Suprapubic skin (tissue), 4 donors: Measurements from ENCODE around the gene NDUFC2. TPM values are rescaled to one million over a fixed set of nuclear protein-coding genes. Genes with fewer than 3 reads are reported as not detected.
"Not testable (repeated sequence)": the region's sequence is repeated elsewhere in the genome, so short reads cannot be mapped to it uniquely, and the experiment has no call there.

Source experiments
- DNase-seq, 2 donors: peaks; one replicate each; pipeline ENCODE4 v3.0.0-alpha.2; 2019; ENCODE audit warnings: low spot score in 2 of 2
- H3K27ac ChIP-seq: fragments of 200-600 bp; sonication (generic); one replicate; pipeline ENCODE4 v1.5.1; 2019
- H3K27me3 ChIP-seq: fragments of 200-600 bp; sonication (generic); one replicate; pipeline ENCODE4 v1.5.1; 2019
- H3K36me3 ChIP-seq: fragments of 200-600 bp; sonication (generic); one replicate; pipeline ENCODE4 v1.5.1; 2019
- H3K4me1 ChIP-seq: fragments of 200-600 bp; sonication (generic); one replicate; pipeline ENCODE4 v1.5.1; 2019
- H3K4me3 ChIP-seq: fragments of 200-600 bp; sonication (generic); one replicate; pipeline ENCODE4 v1.5.1; 2019; ENCODE audit warnings: mild to moderate bottlenecking
- H3K9me3 ChIP-seq: fragments of 200-600 bp; sonication (generic); one replicate; pipeline ENCODE4 v1.5.1; 2019
- EP300 ChIP-seq: sonication (generic); formaldehyde crosslinking; IDR thresholded peaks from one replicate; pipeline ENCODE4 v1.6.1; 2017; ENCODE audit warnings: antibody characterized with exemption
- POLR2A ChIP-seq, 2 donors: fragments of 450-650 bp; IDR thresholded peaks; one replicate each; pipeline ENCODE4 v1.6.1; 2017; ENCODE audit warnings: antibody characterized with exemption in 2 of 2, mild to moderate bottlenecking in 2 of 2, moderate library complexity in 2 of 2
- POLR2AphosphoS5 ChIP-seq, 3 donors: sonication (generic); formaldehyde crosslinking; IDR thresholded peaks; one replicate each; pipeline ENCODE4 v1.6.1; 2017; ENCODE audit warnings: antibody characterized with exemption in 3 of 3
- WGBS: methylation state at CpG from one replicate; pipeline ENCODE4 v1.1.5; 2018; 5-methylcytosine and 5-hydroxymethylcytosine counted together
- total RNA-seq, 4 donors: library from RNA; depleted of rRNA; stranded (reverse); fragments of >200 nt; gene quantifications; one replicate each; pipeline ENCODE4 v1.1.0, GENCODE V29; 2016
- TF ChIP-seq, protein P1 (sequence below), 2 donors: fragments of 200-600 bp in 1 of 2; fragments of 450-650 bp in 1 of 2; sonication (generic) in 1 of 2; IDR thresholded peaks; one replicate each; pipeline ENCODE4 v1.5.1; 2016 to 2019; ENCODE audit warnings: antibody characterized with exemption in 2 of 2, mild to moderate bottlenecking in 1 of 2, moderate library complexity in 1 of 2

The NDUFC2 gene
- total RNA-seq, 4 donors from 2014 or later, result 100 to 161 (median 115) TPM

DNA sequence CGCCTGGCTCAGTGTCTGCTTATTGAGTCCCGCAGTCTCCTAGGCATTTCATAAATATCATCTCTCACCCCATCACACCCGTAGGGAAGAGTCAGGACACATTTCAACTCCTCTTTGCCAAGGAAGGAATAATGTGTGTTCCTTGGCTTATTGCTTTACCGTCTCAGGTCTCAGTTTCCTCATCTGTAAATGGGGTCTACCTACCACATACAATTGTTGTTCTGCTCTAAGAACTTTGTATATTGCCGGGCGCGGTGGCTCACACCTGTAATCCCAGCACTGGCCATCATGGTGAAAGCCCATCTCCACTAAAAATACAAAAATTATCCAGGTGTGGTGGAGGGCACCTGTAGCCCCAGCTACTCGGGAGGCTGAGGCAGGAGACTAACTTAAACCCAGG lies 19.1 kb downstream of the NDUFC2 start:
- H3K27ac ChIP-seq, result no peak overlapping the region
- H3K4me3 ChIP-seq, result no peak overlapping the region
- H3K36me3 ChIP-seq, result no peaks in the 10 kb centered on the region
- no peak for DNase-seq
- no peaks in the 10 kb centered on the region for H3K27me3 ChIP-seq
- H3K9me3 ChIP-seq, result no peaks in the 10 kb centered on the region
- no peak for TF ChIP-seq POLR2A (IDR thresholded peaks at IDR 0.05)
- TF ChIP-seq, protein P1, sequence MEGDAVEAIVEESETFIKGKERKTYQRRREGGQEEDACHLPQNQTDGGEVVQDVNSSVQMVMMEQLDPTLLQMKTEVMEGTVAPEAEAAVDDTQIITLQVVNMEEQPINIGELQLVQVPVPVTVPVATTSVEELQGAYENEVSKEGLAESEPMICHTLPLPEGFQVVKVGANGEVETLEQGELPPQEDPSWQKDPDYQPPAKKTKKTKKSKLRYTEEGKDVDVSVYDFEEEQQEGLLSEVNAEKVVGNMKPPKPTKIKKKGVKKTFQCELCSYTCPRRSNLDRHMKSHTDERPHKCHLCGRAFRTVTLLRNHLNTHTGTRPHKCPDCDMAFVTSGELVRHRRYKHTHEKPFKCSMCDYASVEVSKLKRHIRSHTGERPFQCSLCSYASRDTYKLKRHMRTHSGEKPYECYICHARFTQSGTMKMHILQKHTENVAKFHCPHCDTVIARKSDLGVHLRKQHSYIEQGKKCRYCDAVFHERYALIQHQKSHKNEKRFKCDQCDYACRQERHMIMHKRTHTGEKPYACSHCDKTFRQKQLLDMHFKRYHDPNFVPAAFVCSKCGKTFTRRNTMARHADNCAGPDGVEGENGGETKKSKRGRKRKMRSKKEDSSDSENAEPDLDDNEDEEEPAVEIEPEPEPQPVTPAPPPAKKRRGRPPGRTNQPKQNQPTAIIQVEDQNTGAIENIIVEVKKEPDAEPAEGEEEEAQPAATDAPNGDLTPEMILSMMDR (IDR thresholded peaks at IDR 0.05), result no peak
- TF ChIP-seq POLR2AphosphoS5 (IDR thresholded peaks at IDR 0.05), result no peak
- TF ChIP-seq EP300, result no peak
- 95% methylated on average over 8 of the region's 8 CpGs for WGBS
- H3K4me1 ChIP-seq, result peaks cover 5% of the 10 kb centered on the region

DNA sequence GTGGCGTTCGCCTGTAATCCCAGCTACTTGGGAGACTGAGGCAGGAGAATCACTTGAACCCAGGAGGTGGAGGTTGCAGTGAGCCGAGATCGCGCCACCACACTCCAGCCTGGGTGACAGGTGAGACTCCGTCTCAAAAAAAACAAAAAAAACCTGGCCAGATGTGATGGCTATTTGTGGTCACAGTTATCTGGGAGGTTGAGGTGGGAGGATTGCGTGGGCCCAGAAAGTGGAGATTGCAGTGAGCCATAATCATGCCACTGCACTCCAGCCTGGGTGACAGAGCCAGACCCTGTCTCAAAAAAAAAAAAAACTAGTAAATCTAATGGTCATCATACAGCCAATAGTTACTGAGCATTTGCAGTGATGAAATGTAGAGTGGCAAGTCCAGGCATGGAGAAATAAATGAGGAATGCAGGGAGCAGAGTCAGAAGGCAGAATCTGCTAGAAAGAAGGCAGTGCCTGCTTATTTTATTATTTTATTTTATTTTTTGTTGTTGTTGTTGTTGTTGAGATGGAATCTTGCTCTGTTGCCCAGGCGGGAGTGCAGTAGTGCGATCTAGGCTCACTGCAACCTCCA lies 19.8 kb downstream of the NDUFC2 start:
- not testable (repeated sequence) for DNase-seq, H3K4me1 ChIP-seq, H3K27ac ChIP-seq, H3K36me3 ChIP-seq, H3K9me3 ChIP-seq, H3K4me3 ChIP-seq, H3K27me3 ChIP-seq
- WGBS, result 97% methylated on average over 9 of the region's 9 CpGs

DNA sequence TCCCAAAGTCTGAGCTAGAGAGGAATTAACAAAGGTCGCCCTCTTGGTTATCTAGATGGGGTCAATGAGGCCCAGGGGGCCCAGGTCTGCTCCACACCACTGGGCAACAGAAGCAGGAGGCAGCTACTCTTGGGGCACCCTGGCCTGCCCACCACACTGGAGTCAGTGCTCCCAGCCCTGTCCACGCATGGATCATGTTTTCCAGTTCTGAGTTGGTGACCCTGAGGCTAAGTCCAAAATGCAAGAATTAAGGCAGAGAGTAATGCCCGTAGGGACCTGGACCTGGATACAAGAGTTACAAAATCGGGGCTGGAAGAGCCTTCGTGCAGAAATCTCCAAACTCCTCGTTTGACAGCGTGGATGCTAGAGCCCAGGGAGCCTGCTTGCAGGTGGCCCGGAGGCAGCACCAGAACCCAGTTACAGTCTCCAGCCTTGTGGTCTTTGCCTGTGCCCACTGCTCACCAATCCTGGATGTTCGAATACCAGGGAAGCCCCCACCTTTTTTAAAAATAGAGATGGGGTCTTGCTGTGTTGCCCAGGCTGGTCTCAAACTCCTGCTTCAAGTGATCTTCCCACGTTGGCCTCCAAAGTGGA lies 22.1 kb downstream of the NDUFC2 start:
- Histone ChIP-seq H3K4me1 (peaks cover 5% of the 10 kb centered on the region), H3K36me3 (no peaks in the 10 kb centered on the region), H3K27ac (no peak overlapping the region), H3K9me3 (no peaks in the 10 kb centered on the region), H3K4me3 (no peak overlapping the region), H3K27me3 (no peaks in the 10 kb centered on the region)
- DNase-seq, result no peak
- 90% methylated on average over 10 of the region's 10 CpGs for WGBS
- TF ChIP-seq POLR2AphosphoS5 (IDR thresholded peaks at IDR 0.05) (no peak), EP300 (no peak), POLR2A (IDR thresholded peaks at IDR 0.05) (no peak)
- TF ChIP-seq, protein P1 (IDR thresholded peaks at IDR 0.05), result no peak

DNA sequence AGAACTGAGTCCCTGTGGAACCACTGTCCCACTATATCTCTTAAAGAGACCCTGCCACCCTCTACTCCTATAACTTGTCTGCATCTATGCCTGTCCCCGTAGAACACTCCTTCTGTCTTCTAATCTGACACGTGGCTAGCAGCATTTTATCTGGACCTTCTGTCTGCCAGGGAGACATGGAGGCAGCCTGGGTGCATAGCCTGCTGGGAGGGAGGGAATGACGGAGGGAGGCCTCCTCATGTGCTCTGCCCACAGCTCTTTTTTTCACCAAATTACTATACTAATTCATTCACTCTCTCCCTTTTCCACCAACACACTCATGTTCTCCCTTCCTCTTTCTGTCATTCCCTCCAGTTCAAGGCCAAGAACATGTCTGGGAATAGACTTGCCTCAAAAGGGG lies 23.6 kb downstream of the NDUFC2 start:
- Histone ChIP-seq H3K4me3 (no peak overlapping the region), H3K27me3 (no peaks in the 10 kb centered on the region), H3K4me1 (peaks cover under 1% of the 10 kb centered on the region), H3K27ac (no peak overlapping the region), H3K9me3 (no peaks in the 10 kb centered on the region), H3K36me3 (no peaks in the 10 kb centered on the region)
- TF ChIP-seq EP300, result no peak
- TF ChIP-seq, protein P1 (IDR thresholded peaks at IDR 0.05), result no peak
- no peak for TF ChIP-seq POLR2A (IDR thresholded peaks at IDR 0.05)
- TF ChIP-seq POLR2AphosphoS5 (IDR thresholded peaks at IDR 0.05), result no peak
- 90% methylated on average over 3 of the region's 3 CpGs for WGBS
- no peak for DNase-seq

DNA sequence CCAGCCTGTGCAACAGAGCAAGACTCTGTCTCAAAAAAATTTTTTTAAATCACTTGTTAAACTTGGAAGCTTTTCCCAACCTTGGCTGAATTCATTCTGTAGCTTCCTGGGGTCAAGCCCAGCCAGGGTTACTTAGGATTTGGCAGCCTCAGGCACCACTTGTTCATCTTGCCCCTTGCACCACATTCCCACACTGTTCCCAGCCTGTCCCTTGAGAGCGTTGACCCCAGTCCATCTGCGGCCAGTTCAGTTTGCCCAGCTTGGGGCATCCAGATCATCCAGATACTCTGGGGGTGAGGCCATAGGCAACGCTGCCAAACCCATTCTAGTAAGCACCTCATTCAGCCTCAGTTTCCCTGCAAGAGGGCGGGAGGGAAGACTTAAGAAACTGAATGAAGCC lies 24.7 kb downstream of the NDUFC2 start:
- TF ChIP-seq, protein P1 (IDR thresholded peaks at IDR 0.05), result no peak
- TF ChIP-seq POLR2AphosphoS5 (IDR thresholded peaks at IDR 0.05) (no peak), POLR2A (IDR thresholded peaks at IDR 0.05) (no peak), EP300 (no peak)
- Histone ChIP-seq H3K4me1 (no peaks in the 10 kb centered on the region), H3K27ac (no peak overlapping the region), H3K27me3 (no peaks in the 10 kb centered on the region), H3K36me3 (no peaks in the 10 kb centered on the region), H3K4me3 (no peak overlapping the region), H3K9me3 (no peaks in the 10 kb centered on the region)
- no peak for DNase-seq
- 96% methylated on average over 4 of the region's 4 CpGs for WGBS
